Measurements from ENCODE around the gene ACO1.

- TF ChIP-seq CTCF (IDR thresholded peaks at IDR 0.05; ENCODE audit: low read length), result no peak
- TF ChIP-seq EZH2 (IDR thresholded peaks at IDR 0.05; ENCODE audit: borderline replicate concordance, low read length), result no peak
These were observed 30.4 kb downstream of the ACO1 start for GRCh38 chr9:32414856-32415255.

Data from OCI-LY1 (cell line).